OCI-LY1 (cell line): ENCODE results near the gene MCRS1.

ENCODE experiments used
- CTCF ChIP-seq: fragments of 200-600 bp; sonication (generic), shearing (Covaris generic); IDR thresholded peaks from 2 replicates; pipeline ENCODE4 v1.5.1; 2017; ENCODE audit warnings: mild to moderate bottlenecking, antibody characterized with exemption, low read length, moderate library complexity, mixed read lengths
- EZH2 ChIP-seq: fragments of 200-600 bp; sonication (generic), shearing (Covaris generic); IDR thresholded peaks from 2 replicates; pipeline ENCODE4 v1.8.0; 2017; ENCODE audit warnings: borderline replicate concordance, mixed run types, mild to moderate bottlenecking, antibody characterized with exemption, low read length, moderate library complexity, mixed read lengths

GRCh38 chr12:49512546-49512945 is 55.4 kb downstream of the MCRS1 start:
- TF ChIP-seq CTCF (no peak), EZH2 (no peak)
